HG03064 (cell line): ENCODE measurements around the gene RBFOX2.

Experiments used
- ATAC-seq: cut with Tn5 transposase; IDR thresholded peaks from one replicate; pipeline ENCODE4 v1.9.1; 2021; ENCODE audit warnings: low read depth; ENCODE audit not compliant: unreplicated experiment

RBFOX2 gene

DNA sequence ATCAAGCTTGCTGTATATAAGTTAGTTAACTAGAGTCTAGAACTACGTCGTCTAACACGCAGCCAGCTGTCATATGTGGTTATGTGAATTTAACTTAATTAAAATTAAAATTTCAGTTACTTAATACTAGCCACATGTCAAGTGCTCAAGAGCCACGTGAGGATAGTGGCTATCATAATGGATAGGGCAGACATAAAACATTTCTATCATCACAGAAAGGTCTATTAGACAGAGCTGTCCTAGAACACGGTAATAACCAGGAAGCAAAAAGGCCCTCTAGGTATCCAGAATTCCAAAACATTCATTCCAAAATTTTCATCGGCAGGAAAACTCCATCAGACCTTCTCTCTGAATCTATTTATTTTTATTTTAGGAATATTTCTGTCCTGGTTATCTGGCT is 123.9 kb downstream of the RBFOX2 start:
- no peak for ATAC-seq

DNA sequence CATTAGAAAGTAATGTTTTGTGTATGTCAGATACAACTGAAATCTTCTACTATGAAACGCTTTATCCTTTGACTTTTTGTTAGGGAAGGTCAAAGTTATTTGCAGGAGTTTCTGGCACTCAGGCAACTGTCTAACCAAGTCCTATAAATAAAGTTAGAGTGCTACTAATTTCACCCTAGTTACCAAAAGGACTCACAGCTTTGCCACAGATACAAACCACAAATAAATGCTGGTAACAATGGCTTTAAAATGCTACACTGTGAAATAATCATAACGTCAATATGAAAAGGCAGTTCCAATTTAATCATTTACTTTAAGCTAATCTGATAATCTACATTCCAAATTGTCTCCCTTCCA is 124.3 kb downstream of the RBFOX2 start:
- ATAC-seq, result no peak

DNA sequence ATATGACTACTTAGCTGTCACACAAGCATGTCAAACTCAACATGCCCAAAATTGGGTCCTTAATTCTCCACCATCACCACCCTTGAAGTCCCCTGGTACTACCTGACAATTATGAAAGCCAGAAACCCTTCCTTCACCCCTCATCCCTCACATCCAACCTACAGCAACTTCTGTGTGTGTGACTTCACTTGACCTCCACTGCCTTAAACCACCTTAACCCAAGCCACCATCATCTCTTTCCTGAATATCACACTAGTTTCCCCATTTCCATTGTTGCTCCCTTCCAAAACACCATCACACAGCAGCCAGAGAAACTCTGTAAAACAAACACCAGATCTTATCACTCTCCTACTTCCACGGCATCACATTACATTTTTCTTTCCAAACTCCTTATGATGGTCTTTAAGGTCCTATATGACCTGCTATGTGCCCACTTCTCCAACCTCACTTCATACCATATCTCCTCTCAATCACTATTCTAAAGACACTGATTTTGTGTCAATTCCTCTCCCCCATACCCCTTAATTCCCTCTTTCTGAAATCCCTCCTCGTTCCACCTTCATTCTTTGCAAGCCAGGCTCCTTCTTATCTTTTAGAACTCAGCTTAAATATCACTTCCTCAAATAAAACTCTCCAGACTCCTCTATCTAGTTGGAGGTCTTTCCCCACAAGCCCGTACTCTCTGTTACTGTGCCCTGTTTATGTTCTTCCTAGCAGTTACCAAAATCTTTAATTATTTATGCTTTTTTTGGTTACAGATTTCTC is 124.9 kb downstream of the RBFOX2 start:
- no peak for ATAC-seq

DNA sequence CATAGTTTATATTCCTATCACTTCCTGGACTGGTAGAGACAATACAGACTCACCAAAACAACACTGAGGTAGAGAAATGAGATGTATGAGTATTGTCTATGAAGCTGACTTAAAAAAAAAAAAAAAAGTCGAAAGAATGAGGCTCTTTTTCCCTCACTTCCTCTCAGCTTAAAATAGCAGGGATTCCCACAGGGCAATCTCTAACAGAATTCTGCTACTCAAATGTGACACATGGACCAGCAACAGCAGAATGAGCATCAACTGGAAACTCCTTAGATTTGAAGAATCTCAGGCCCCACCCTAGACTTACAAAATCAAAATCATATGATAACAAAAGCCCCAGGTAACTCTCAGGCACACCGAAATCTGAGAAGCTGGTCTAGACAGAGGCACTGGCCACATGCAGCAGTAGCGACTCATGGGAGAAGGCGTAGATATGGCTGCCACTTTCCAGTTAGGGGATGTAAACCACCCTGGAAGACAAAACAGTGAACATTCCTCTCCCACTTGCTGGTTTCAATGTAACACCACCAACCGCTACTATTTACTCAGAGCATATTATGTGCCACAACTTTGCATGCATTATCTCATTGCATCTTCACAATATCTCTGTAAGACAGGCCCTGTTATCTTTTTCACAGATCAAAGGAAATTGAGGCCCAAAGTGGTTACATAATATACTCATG is 128.0 kb downstream of the RBFOX2 start:
- ATAC-seq, result no peak

DNA sequence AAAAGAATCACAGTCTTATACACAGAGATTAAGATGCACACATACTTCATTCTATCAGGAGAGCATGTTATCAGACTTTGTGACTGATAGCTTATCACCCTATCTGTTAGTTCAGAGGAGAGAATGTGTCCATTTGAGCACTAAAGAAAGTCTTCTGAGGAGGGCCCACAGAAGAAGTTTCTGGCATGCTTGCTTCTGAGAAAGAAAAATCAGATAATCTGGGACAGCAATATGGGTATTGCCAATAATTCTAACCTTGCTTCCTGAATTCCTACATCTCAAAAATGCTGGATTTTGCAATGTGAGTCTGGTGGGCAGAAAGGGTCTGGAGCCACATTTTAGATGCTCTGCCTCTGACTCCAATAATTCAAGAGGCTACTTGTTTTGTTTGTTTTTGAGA is 128.9 kb downstream of the RBFOX2 start:
- no peak for ATAC-seq

DNA sequence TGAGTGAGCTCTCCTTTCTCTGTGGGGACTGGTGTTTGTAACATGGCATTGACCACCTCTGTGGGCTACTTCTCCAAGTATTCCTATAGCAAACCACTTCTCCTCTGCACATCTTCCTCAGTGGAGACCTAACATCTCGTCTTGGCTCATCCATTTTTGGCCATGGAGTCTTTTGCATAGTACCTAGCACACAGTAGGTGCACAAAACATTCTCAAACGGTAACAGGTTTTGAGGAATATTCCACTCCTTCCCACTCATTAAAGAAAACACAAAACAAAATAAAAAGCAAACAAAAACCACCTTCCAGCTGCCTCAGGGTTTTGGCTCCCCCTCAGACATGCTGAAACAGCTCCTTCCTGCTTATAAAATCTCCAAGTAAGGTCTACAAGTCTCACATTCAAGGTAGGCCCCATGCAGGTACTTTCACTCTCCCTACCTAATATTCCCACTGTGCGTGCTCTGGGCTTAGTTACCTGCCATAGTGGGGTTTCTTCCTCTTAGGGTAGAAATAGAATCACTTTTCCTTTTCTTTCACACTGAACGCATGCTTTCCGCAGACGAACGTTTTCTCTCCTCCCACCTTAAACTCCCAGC is 132.4 kb downstream of the RBFOX2 start:
- ATAC-seq, result no peak

DNA sequence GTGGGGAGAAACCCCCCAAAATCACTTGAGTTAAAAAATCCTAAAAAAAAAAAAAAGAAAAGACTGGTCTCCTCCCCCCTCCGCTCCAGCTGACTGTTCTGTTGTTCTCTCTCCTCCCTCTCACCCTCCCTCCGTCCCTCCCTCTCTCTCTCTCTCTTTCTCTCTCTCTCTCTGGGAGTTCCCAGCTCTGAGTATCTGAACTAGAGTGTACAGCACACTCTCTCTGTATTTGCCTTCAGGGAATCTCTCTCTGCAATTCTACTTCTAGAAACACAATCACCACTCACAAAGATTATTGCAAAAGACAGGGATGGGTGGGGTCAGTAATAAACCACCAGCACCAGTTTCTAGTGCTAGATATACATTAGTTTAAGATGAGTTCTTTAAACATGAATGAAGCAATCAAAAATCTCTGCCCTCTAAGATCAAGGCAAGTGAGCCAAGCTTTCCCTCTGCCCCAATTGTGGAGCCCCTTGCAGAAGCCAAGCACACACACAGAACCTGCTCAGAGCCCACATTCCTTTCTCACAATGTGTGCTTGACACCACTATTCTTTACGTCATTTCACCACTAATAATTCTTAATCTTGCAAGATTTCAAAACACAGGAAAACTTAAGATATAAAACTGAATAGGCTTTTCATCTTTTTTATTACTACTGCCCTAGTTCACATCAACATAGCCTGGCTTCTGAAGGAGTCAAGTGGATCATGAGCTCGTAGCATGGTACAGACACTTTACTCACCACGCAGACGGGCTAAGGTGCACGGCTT is 133.5 kb downstream of the RBFOX2 start:
- ATAC-seq, result no peak

DNA sequence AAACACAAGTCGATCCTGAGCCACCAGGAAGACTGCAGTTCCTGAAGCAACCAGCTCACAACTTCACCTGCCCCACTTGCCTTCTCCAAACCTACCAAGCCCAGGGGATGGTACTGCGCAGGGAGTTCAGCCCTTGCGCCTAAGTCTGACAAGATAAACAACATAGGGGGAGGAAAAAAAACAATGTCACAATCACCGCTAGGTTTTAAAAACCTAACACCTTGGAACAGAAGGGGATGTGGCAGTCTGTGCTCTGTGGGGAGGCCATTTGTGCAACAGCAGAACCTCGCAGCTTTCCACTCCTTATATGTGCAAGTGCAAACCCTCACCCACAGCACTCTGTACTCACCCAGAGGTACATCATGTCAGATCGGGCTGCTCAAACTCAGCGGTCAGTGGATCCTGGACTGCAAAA is 134.2 kb downstream of the RBFOX2 start:
- ATAC-seq, result no peak

DNA sequence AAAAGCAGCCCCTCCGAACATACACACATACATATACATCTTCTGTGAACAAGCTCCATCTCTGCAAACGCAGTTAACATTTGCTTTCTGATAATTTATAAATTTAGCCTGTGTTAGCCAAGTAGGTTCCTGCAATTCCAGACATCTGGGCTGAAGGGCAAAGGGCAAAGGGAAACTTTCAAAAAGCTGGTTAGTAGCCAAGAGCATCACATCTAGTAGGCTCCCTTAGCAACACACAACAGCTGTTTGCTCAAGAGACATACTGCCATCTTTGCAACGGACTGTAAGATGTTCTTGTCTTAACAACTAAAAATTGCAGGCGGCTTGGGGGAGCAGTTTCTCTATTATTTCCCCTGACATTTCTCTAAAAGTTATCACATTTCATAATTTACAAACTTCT is 134.9 kb downstream of the RBFOX2 start:
- ATAC-seq, result no peak

DNA sequence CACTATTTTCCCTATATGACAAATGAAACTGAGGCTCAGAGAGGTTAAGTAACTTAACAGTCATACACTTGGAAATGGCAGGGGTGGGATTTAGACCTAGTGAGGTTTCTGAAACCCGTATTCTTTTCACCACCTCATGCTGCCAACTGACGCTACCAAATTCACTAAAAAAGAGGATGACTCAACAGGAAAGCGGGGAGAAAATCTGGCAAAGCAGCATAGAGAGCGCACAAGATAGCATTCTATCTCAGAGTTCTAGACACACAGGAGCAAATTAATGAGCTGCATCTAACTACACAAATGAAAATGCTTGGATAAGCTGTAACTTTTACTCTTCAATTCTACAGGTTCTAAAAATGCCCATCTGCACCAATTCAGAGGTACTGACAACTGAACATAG is 136.4 kb downstream of the RBFOX2 start:
- ATAC-seq, result no peak

DNA sequence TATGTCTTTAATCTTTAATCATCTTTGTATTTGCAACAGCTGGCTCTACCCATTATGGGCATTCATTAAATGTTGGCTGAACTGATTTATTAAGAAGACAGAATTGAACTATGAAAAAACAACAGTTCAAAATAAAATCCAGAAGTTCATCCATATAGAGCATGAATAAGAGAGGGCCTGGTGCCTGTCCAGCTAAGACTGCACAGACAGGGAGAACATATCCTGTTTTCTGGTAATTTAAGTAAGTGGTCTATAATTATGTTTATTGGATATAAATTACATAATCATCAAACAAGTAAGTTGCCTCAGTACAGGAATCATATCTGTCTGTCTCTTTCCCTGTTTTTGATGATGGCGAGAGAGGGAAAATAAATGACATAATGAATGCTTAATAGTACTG is 137.2 kb downstream of the RBFOX2 start:
- ATAC-seq, result no peak

DNA sequence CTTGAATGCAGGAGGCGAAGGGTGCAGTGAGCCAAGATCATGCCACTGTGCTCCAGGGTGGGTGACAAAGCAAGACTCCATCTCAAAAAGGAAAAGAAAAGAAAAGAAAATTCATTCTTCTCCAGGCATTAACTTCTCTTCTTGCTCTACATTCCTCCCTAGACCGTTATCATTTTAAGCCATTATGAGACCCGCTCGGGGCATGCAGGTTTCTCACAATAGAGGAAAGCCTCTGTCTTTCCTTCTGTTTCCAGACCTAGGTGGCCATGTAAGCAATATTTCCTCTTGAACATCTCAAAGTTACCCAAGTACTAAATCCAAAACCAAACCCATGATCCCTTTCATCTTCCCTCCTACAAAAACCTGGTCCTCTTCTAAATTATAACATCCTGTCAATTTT is 139.6 kb downstream of the RBFOX2 start:
- no peak for ATAC-seq

DNA sequence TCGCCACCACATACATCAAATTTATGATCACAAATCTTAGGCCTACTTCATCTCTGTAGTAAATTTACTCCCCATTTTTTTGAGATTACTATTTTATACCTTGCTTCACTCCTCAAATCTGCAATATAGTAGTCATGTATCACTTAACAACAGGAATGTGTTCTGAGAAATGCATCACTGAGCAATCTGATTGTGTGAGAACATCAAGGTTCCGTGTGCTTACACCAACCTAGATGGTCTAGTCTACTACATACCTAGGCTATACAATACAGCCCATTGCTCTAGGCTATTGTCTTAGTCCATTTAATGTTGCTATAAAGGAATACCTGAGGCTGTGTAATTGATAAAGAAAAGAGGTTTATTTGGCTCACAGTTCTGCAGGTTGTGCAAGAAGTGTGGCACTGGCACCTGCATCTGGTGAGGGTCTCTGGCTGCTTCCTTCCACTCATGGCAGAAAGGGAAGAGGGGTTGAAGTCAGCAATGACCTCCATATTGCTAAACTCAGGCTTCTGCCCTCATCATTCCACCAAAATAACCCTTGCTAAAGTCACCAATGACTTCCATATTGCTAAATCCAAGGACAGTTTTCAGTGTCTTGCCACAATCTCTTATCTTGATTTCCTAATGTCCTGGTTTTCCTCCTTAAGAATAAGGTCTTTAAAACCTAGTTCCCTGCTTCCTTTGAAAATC is 140.3 kb downstream of the RBFOX2 start:
- ATAC-seq, result no peak

DNA sequence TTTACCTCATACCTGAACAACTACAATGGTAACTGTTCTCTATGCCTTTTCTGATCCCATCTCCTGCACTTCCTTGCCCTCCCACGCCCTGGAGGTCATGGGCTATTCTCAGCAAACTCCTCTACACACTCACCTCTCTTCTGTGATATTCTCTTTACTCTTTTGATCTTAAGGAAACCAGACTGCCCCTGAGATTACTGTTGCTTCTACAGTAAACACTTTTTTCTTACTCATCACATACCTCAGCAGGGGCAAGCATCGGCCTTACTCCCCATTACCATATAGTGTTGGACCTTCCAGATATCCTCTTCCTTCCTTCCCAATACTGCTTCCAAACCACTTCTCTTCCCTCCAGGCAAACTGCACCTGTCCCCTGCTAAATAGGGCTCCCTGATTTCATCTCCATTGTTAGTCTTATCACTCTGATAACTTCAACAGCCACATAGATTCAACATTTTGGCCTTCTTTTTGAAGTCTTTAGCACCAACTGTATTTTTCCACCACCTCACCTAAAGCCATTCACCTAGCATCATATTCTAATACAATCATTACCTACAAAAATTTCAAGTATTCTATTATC is 141.2 kb downstream of the RBFOX2 start:
- ATAC-seq, result no peak

DNA sequence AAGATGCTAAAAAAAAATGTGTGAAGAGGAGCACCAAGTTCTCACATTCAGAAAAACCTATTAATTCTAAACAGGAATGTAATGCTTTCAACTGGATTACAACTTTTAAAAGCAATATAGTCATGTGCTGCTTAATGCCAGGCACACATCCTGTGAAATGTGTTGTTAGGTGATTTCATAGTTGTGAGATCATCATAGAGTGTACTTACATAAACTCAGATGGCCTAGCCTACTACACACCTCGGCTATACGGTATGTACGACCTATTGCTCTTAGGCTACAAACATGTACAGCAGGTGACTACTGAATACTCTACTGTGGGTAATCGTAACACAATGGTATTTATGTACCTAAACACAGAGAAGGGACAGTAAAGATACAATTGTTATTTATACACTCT is 142.3 kb downstream of the RBFOX2 start:
- no peak for ATAC-seq

DNA sequence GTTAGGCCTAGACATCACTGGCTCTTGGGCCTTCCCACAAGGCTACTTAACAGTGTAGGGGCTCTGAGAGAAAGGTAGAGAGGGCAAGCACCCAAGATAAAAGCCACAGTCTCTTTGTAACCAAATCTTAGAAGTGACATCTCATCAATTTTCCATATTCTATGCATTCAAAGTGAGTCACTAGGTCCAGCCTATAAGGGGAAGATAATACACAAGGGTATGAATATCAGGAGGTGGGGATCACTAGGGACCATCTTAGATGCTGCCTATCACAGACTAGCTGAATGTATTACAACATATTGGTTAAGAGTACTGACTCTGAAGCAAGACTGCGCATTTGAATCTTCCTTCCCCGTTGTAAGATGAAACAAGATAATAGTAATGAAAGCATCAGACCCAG is 144.1 kb downstream of the RBFOX2 start:
- ATAC-seq, result no peak

DNA sequence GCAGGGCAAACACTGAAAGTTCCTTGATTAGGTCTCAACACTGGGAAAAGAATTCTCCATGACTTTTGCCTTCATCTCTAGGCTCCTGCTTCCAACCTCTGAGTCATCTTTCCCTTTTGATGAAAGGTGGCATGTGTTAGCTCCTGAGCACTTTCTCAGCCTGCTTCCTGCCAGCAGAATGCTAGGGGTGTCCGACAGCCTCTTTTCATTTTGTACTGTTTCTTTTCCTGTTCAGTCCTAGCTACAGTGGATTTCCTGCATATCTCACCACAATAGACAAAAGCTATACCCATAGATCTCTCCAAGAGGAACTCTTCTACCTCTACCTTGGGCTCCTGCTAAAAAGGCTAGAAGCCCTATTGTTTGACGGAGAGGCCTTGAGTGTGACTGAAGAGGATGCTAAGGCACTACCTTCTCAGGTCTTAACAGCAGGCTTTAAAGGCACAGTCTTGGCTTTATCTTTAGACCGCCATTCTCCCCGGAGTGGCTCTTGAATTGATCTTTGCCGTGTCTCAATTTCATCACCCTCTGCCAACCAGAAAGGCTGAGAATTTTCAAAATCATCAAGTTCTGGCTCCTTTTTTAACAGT is 145.5 kb downstream of the RBFOX2 start:
- no peak for ATAC-seq

DNA sequence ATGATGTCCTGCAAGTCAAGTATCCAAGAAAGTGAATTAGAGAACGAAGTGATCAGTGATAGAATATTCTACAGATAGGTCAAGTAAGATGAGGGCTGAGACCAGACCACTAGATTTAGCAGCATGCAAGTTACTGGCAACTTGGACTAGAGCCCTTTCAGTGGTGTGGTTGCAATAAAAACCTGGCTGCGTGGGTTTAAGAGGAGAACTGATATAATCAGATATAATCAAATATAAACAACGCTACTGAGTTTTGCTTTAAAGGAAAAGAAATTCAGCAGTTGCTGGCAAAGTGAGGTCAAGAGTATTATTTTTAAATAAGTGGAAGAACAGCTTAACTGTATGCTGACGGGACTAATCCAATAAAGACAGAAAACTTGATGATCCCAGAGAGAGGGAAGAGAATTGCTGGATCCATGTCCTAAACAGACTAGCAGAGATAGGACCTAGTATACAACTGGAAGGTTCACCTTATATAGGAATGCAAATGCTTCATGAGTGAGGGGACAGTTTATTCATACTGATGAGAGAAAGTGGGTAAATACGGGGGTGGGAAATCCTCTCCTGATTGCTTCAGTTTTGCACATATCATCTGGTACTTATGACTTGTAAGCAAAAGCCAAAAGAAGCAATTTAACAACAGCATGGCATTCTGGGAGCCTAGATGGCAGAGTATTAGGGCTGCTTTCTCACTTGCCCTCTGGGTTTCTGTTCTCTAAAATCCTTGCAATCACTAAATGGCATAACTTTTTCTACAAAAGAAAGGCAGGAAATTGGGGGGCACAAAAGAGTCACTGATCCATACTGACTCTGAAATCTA is 146.2 kb downstream of the RBFOX2 start:
- no peak for ATAC-seq

DNA sequence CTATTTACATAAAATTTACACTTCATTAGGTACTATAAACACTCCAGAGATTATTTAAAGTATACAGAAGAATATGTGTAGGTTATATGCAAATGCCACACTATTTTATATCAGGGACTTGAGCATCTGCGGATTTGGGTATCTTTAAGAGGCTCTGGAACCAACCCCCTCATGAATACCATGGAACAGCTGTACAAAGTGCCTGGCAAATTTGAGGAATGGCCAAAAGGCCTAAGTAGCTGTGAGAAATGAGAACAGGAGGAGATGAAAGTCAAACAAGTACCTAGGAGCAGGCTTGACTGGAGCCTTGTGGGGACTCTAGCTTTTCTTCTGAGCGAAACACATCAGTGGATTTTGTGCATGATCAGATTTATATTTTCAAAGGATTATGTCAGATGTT is 149.3 kb downstream of the RBFOX2 start:
- no peak for ATAC-seq
